ENCODE results near the gene FOXK1.

- TF ChIP-seq CTCF (IDR thresholded peaks at IDR 0.05), result no peak
- TF ChIP-seq POLR2A (IDR thresholded peaks at IDR 0.05), result no peak
- no peak for TF ChIP-seq EP300 (IDR thresholded peaks at IDR 0.05)
These were observed 20.2 kb upstream of the FOXK1 start for GRCh38 chr7:4661871-4662270.
